ENCODE data around the gene PPP2R2B.

The PPP2R2B gene

DNA sequence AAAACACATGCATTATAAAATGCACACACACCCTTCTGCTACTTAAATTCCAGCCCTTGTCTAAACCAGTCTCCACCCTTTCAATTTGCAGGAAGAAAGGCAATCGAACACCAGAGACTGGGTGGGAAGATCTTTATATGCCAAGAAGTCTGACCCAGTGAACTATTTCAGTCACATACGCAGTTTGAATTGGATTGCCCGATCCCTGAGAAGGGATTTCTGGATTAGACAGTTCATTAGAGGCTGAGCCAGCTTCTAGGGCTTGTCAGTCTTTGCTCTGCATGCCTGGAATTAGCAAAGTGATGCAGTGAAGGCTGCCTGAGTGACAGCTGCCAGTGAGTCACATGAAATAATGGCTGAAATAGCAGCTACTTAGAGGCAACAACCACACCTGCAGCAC lies 159.9 kb downstream of the PPP2R2B start:
- TF ChIP-seq, protein P1, sequence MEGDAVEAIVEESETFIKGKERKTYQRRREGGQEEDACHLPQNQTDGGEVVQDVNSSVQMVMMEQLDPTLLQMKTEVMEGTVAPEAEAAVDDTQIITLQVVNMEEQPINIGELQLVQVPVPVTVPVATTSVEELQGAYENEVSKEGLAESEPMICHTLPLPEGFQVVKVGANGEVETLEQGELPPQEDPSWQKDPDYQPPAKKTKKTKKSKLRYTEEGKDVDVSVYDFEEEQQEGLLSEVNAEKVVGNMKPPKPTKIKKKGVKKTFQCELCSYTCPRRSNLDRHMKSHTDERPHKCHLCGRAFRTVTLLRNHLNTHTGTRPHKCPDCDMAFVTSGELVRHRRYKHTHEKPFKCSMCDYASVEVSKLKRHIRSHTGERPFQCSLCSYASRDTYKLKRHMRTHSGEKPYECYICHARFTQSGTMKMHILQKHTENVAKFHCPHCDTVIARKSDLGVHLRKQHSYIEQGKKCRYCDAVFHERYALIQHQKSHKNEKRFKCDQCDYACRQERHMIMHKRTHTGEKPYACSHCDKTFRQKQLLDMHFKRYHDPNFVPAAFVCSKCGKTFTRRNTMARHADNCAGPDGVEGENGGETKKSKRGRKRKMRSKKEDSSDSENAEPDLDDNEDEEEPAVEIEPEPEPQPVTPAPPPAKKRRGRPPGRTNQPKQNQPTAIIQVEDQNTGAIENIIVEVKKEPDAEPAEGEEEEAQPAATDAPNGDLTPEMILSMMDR (IDR thresholded peaks at IDR 0.05; ENCODE audit: low read depth, low read length): no peak
- H3K4me3 ChIP-seq (ENCODE audit: low read depth, low read length): no peak overlapping the region

DNA sequence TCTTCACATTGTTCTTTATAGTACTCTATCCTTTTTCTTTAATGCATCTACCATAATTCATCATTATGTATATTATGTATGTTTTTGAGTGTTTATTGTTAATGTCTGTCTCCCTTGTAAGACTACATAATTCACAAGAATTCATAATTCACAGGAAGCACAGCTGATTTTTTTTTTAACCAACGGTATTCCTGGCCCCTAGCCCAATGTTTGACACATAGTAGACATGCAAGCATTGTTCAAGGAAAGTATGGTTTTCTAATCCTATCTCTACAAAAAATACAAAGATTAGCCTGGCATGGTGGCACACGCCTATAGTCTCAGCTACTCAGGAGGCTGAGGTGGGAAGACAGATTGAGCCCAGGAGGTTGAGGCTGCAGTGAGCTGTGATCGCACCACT lies 160.6 kb downstream of the PPP2R2B start:
- no peak overlapping the region for H3K4me3 ChIP-seq (ENCODE audit: low read depth, low read length)
- TF ChIP-seq, protein P1 (IDR thresholded peaks at IDR 0.05; ENCODE audit: low read depth, low read length): no peak

DNA sequence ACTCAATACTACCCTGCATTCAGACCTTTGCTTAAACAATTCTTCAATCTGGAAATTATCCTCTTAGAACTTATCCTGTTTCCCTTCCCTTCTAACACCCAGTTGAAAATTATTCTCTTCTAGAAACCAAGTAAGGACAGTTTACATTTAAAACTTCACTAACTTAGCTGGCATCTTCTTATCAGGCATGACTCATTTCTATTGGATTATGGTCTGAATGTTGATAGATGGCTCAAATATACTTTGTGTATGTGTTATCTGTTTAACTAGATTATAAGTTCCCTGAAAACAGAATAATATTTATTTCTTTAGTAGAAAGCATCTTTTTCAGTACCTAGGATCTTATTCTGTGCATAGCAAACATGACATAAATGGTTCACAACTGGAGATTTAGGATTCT lies 161.9 kb downstream of the PPP2R2B start:
- H3K4me3 ChIP-seq (ENCODE audit: low read depth, low read length): no peak overlapping the region
- TF ChIP-seq, protein P1 (IDR thresholded peaks at IDR 0.05; ENCODE audit: low read depth, low read length): no peak

DNA sequence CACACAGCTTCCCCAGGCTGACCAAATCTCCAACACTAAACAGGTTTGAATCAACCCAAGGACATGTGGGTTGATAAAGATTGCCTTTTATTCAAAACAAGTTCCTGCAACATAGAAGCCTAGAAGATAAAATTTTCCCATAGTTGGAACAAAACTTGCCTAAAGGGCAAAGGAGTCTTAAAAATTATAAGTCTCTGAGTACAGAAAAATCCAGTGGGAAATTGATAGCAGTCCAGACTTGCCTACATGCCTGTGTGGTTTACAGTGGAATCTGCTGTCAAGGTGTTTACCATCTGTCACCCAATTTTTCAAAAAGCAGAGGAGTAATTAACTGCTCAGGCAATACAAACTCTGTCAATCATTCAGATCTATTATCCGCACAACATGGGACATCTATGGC lies 168.2 kb downstream of the PPP2R2B start:
- TF ChIP-seq, protein P1 (IDR thresholded peaks at IDR 0.05; ENCODE audit: low read depth, low read length): no peak

DNA sequence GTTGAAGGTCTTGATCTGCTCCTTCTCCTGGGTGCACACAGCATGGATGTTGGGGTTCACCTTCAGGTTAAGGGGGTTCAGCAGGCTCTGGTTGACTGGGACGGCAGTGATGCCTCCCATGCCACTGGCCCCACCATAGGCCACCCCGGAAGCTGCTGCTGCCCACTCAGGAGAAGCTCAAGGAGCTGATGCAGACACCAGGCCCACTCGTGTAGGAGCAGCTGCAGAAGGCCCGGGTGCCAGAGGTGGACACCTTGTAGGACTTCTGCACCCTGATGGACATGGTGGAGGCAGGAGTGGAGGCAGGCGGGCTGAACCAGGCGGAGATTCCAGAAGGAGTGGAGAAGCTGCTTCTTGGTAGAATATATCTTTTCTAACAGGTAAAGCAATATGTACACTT lies 171.2 kb downstream of the PPP2R2B start:
- no peak overlapping the region for H3K4me3 ChIP-seq (ENCODE audit: low read depth, low read length)
- TF ChIP-seq, protein P1 (IDR thresholded peaks at IDR 0.05; ENCODE audit: low read depth, low read length): no peak

More for the DNA sequence above, 168.2 kb downstream of the PPP2R2B start:
- H3K4me3 ChIP-seq (ENCODE audit: low read depth, low read length): no peak overlapping the region

DNA sequence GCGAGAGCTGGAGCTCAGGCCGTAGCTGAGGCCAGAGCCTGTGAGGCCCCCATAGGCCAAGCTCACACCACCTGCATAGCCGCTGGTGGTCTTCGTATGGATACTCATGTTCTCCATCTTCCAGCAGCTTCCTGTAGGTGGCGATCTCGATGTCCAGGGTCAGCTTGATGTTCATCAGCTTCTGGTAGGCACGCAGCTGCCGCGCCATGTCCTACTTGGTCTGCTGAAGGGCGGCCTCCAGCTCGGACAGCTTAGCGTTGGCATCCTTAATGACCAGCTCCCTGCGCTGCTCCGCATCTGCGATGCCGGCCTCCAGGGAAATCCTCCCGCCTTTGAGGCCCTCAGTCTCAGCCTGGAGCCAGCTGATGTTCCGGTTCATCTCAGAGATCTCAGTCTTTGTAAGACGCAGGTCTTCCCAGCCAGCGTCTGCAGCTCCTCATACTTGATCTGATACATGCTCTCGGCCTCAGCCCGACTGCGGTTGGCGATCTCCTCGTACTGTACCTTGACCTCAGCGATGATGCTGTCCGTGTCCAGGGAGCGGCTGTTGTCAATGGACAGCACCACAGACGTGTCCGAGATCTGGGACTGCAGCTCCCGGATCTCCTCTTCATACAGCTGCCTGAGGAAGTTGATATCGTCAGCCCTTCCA lies 172.1 kb downstream of the PPP2R2B start:
- H3K4me3 ChIP-seq (ENCODE audit: low read depth, low read length): no peak overlapping the region

DNA sequence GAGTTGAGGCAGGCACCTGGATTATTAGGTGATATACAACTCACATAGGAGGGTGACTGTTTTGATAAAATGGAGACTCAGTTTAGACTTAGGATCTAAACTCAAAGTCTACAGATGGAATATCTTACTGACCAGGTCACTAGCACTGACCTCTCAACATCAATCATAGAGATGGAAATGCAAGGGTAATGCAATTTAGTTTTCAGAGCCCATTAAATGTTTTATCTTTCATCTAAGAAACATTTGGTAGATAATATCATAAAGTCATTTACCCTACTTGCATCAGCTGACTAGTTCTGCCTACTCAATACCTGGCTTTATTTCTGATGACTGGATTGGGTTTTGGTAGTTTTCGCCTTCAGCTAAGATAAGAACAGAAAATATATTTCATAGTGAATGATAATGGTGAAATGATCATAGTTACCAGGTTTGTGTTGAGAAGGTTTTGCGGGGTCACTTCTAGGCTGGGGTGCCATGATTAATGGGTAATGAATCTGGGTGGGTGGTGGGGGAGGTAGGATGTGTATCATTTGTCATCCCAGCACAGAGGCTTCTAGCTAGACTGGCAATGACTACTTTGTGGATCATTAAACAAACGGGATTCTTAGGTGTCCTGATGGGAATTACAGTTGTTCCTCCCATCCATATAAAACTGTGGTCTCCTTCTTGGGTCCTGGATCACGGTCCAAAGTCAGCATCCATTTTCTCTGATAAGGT lies 173.4 kb downstream of the PPP2R2B start:
- TF ChIP-seq, protein P1 (IDR thresholded peaks at IDR 0.05; ENCODE audit: low read depth, low read length): no peak
- H3K4me3 ChIP-seq (ENCODE audit: low read depth, low read length): no peak overlapping the region

More for the DNA sequence above, 172.1 kb downstream of the PPP2R2B start:
- TF ChIP-seq, protein P1 (IDR thresholded peaks at IDR 0.05; ENCODE audit: low read depth, low read length): no peak
